ENCODE results near the gene ABHD10. TPM values are rescaled to one million over a fixed set of nuclear protein-coding genes. Genes with fewer than 3 reads are reported as not detected.

Gene ABHD10
- total RNA-seq, 1 experiment from 2014 or later, result 21.8 TPM

DNA sequence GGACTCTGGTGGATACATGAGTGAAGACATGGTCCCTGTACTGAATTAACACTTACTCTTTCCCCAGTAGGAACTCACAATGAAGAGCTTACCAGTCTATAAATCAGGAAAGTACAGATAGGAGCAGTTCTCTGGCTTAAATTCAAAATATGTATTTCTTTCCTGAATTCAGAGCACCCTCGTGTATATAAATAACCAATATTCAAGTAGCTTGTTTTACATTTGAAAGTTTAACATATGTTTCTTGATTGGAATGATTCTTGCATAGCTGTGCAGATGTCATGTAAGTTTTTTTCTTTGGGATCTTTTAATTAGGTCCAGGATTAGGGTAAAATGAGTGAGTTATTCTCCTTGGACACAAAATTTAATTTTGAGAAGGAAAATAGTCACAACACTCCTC lies 40.9 kb downstream of the ABHD10 start:
- no peaks in the 10 kb centered on the region for H3K4me1 ChIP-seq (ENCODE audit: insufficient read depth, low read length)
- H4K20me1 ChIP-seq (ENCODE audit: control insufficient read depth, insufficient read depth, insufficient read length), result no peaks in the 10 kb centered on the region

More for the DNA sequence above, 40.9 kb downstream of the ABHD10 start:
- Mint-ChIP-seq H3K9me3 (peaks cover 0 to 7% of the 10 kb centered on the region in 2 experiments; a peak in 1 of 5 replicates), H3K36me3 (ENCODE audit: insufficient read depth in 1 of 3, low read depth in 3 of 3) (peaks cover 0 to 4% (median 0%) of the 10 kb centered on the region in 3 experiments; a peak in 1 of 7 replicates), H3K4me1 (no peaks in the 10 kb centered on the region), H3K4me3 (no peak overlapping the region), H3K27me3 (ENCODE audit: low read depth) (no peaks in the 10 kb centered on the region), H3K27ac (no peak overlapping the region)
- no peak overlapping the region for H2BK15ac ChIP-seq (ENCODE audit: low read depth, low read length)
- no CpG with 5 or more reads among the region's 1 CpG for WGBS (ENCODE audit: extremely low coverage, insufficient read length, low lambda C conversion rate)
- no peak overlapping the region for H3K18ac ChIP-seq (ENCODE audit: insufficient read length, low read depth, low read length)
- H3K27me3 ChIP-seq (ENCODE audit: insufficient read depth, low read length), result no peaks in the 10 kb centered on the region
- H2BK20ac ChIP-seq (ENCODE audit: low read depth, low read length, poor library complexity, severe bottlenecking), result no peak overlapping the region
- no peak for DNase-seq
- no peak overlapping the region for H4K91ac ChIP-seq (ENCODE audit: insufficient read length, low read depth, low read length)
- no peak overlapping the region for H3K4ac ChIP-seq (ENCODE audit: low read depth, low read length)
- no peak overlapping the region for H2AK5ac ChIP-seq (ENCODE audit: insufficient read length, low read length)
- TF ChIP-seq, protein P1, sequence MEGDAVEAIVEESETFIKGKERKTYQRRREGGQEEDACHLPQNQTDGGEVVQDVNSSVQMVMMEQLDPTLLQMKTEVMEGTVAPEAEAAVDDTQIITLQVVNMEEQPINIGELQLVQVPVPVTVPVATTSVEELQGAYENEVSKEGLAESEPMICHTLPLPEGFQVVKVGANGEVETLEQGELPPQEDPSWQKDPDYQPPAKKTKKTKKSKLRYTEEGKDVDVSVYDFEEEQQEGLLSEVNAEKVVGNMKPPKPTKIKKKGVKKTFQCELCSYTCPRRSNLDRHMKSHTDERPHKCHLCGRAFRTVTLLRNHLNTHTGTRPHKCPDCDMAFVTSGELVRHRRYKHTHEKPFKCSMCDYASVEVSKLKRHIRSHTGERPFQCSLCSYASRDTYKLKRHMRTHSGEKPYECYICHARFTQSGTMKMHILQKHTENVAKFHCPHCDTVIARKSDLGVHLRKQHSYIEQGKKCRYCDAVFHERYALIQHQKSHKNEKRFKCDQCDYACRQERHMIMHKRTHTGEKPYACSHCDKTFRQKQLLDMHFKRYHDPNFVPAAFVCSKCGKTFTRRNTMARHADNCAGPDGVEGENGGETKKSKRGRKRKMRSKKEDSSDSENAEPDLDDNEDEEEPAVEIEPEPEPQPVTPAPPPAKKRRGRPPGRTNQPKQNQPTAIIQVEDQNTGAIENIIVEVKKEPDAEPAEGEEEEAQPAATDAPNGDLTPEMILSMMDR (conservative IDR thresholded peaks at IDR 0.05), result no peak
- H3K14ac ChIP-seq (ENCODE audit: insufficient read depth, low read length), result no peak overlapping the region
- no peak overlapping the region for H3K4me2 ChIP-seq (ENCODE audit: insufficient read depth, insufficient read length, low read length)
- H3K9ac ChIP-seq (ENCODE audit: extremely low read depth, insufficient read length, low read length), result no peak overlapping the region
- no peak overlapping the region for H2BK120ac ChIP-seq (ENCODE audit: low read depth, low read length, poor library complexity, severe bottlenecking)
- no peak overlapping the region for H4K5ac ChIP-seq (ENCODE audit: insufficient read length, low read depth, low read length)
- H3K79me2 ChIP-seq (ENCODE audit: insufficient read depth, low read length), result no peaks in the 10 kb centered on the region
- no peak overlapping the region for H4K8ac ChIP-seq (replicated peaks; ENCODE audit: insufficient read length, low read depth, low read length)
- H3K23me2 ChIP-seq (ENCODE audit: insufficient read length, low read depth, low read length, poor library complexity, severe bottlenecking), result no peaks in the 10 kb centered on the region
- no peak overlapping the region for H2BK12ac ChIP-seq (ENCODE audit: insufficient read length, low read depth, low read length)
- no peak overlapping the region for H3K27ac ChIP-seq (ENCODE audit: insufficient read length, low read depth, low read length)
- no peaks in the 10 kb centered on the region for H3K9me3 ChIP-seq (ENCODE audit: control insufficient read depth, low read depth, low read length)
- H3K79me1 ChIP-seq (ENCODE audit: insufficient read depth, low read depth, low read length, poor library complexity, severe bottlenecking), result no peaks in the 10 kb centered on the region
- no peak overlapping the region for H2AFZ ChIP-seq (ENCODE audit: low read length)
- H3K23ac ChIP-seq (ENCODE audit: insufficient read length, low read depth, low read length), result no peak overlapping the region
- no peak overlapping the region for H3T11ph ChIP-seq (ENCODE audit: low read length)
- H3K56ac ChIP-seq (ENCODE audit: insufficient read length, low read depth, low read length), result no peak overlapping the region
- H2BK5ac ChIP-seq (ENCODE audit: insufficient read length, low read length), result no peak overlapping the region
